HG02973 (cell line): ENCODE results near the gene SETBP1.
A peak's percentile ranks its signal among the peaks of the same experiment; 100 is the strongest.

Experiments
- ATAC-seq: cut with Tn5 transposase; IDR thresholded peaks from one replicate; pipeline ENCODE4 v1.9.1; 2021; ENCODE audit warnings: moderate library complexity; ENCODE audit not compliant: unreplicated experiment

Gene SETBP1

DNA sequence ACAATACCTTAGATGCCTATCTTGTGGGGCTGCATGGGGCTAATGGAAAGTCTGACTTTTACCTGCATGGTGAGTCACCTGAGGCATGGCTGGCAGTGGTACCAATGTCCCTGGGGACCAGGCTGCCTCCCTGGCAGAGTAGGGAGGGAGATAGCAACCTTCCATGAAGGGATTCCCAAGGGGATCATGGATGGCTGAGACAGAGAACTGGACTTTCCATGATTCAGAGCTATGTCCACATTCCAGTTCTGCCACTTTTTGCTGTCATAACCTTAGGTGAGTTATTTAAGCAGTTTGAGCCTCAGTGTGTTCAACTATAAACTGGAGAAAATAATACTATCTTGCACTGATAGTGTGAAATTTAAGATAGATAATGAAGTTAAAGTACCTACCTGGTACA is 178.6 kb downstream of the SETBP1 start:
- no peak for ATAC-seq

DNA sequence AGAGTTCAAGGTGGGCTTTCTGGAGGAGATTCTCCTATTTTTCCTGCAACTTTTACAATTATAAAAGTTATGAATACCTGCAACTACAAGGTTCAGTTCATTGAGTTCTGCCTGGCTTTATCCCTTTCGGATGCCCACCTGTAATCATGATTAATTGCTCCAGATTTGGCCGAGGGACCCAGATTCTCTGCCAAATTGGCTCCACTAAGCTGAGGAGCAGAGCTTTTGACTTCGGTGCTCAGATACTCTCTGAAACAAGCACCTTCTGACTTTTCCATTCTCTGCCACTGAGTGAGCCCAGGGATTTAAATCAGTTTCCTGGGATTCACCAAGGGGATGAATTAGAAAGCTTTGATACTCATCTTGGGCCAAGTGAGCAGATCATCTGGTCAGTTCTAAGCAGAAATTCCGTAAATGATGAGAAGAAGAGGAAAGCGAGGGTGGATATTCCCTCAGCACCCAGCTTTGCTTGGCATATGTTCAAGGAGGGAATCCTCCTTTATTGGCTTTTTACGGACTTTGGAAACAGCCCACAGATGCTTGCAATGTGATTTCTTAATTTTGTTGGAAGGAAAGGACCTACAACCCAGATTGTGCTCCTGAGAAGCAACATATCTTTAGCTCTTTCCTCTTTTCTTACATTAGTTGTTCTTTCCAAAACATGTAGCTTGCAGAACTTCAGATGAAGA is 179.2 kb downstream of the SETBP1 start:
- ATAC-seq = no peak

DNA sequence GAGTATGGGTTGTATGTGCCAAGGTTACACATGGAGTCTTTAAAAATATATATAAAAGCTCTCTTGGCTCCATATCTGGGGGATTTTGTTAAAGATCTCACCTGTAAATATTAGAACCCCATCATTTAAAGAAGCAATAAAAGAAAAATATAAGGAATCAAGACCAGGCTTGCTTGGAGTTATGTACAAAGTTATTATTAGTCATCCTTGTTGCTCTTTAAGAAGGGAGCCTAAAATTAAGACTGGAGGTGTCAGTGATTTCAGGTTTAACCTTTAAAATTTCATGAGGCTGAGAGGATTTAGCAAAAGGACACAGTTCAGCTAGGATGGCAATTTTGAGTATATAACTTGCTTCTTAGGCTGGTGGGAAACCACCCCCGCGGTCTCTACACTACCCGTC is 181.4 kb downstream of the SETBP1 start:
- ATAC-seq = no peak

DNA sequence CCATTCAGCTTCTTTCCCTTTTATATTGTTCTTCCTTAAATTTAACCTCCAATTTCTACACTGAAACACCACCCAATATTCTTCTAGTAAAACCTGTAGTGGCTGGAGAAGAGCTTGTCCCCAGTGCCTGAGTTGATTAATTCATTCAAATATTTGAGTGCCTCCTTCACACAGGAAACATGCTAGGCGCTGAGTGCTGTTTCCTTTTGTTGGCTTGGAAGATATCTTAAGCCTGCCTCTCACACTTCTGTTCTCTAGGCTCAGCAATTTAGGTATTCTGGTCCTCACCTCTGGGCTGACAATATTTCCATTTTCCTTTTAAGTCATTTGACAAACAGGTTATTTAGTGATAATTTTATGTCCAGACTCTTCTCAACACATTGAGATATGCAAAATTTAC is 185.4 kb downstream of the SETBP1 start:
- ATAC-seq = no peak

DNA sequence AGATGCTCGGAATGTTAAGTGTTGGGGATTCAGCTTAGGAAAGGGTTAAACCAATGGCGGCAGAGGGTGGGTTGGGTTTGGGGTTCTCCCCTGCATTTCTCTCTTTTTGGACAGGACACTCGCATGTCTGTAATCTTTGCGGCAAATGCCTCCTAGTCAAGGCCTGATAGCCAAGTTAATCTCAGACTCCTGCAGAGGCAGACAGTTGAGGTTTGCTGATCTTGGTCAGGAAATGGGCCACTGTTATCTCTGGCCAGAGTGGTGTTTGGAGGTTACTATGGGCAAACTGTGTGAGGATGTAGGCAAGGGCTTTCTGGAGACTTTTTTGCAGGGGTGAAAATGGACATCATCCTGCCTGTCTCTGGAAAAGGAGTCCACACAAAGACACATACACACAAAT is 188.8 kb downstream of the SETBP1 start:
- ATAC-seq = no peak

DNA sequence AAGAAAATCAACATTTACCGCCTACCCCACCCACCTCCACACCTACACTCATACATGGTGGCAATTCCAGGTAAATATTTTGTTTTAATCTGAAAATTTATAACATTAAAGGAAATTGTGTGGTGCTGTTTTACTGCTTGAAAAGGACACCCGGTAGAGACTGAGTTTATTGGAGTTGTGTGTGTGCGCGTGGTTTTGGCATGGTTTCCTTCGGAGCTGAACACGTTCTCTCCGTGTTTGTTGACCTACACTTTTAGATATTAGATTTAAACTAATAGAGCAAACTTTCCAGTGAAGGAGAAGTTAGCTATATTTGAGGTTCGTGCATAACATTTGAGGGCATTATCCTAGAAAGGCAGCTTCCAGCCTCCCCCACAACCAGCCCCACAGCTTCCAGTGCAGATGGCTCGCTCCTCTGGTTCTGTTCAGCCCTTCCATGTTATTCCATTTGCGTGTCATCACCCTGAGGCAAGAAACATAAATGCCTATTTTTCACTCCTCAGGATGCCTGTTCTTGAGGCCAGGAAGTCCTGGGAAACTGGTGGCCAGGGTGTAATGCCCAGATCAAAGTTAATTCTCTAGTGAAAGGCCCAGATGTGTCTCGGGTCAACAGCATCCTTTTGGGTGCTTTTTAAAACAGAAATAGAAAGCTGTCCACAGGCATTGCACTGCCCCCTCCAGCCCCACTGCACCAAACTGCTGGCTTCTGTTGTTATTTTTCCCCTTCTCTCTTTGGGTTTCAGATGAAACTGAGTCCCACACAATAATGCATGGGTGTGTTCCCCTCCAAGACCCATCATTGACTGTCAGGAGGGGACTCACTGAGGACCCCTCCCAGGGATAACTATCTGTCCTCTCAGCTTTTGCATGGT is 190.2 kb downstream of the SETBP1 start:
- ATAC-seq = peak; percentile 52

DNA sequence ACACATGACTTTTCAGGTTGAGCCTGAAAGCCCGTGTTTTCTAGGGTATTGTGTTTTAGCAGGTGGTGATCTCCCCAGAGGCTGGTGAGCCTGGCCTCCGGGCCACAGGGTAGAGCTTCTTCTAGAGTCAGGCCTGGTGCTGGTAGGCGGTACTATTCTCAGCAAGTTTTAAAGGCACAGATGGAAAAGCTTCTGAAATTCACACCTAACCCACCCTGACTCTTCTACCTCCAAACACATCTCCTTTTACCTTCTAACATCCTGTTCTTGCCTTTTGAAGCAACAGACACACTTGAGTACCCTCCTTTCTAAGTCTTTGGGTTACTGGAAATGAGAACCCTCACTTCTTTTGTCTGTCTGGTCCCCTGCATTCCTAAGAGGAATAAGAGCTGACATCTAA is 191.1 kb downstream of the SETBP1 start:
- peak; percentile 63 for ATAC-seq

DNA sequence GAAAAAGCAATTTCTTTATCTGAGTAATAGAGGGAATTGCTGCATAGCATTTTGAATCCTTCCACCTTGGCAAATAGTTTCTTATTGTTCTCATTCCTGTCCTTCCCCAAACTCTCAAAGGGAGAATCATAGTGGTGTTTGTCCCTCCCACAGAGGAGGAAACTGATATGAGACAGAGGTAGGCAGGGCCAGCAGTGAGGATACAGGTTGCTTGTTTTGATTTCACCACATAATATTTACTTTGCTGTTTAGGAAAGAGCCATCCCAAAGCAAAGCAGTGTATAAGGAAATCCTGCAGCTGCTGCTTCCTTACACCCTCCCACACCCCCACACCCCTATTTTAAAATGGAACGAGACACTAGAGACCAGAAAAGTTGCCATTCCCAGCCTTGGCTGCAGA is 195.3 kb downstream of the SETBP1 start:
- no peak for ATAC-seq

DNA sequence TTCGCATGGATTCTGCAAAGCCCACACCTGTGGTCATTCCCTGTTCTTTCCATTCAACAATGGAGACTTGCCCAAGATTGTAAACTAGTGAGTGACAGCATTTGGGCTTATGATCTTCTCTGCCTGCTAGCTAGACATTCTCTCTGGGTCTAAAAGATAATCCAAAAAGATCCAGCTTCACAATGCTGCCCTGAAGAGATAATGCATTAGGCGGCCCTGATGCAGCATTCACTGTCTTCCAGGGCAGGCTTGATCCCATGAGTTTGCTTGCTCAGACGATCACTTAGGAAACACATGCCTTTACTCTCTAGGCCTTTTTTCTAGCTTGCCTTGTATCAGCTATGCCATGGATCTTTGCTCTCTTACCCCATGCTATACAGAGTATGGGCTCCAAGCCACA is 196.1 kb downstream of the SETBP1 start:
- ATAC-seq = no peak

DNA sequence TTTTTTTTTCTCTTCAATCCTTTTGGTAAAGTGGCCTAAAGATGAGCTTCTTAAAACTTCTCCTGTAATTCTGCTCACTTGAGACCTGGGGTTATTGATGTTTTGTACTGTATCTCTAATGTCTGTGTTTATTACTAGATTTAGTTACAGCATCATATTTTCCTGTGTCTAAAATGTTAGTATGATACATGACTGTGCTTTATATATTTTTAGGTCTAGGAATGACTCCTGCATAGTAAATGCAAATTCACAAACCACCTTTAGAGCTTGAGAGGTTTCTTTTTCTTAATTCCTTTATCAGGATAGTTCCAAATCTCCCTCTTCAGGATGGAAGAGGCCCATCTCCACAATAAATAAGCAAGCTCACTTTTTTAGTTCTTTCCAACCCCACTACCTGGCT is 197.6 kb downstream of the SETBP1 start:
- ATAC-seq = no peak

DNA sequence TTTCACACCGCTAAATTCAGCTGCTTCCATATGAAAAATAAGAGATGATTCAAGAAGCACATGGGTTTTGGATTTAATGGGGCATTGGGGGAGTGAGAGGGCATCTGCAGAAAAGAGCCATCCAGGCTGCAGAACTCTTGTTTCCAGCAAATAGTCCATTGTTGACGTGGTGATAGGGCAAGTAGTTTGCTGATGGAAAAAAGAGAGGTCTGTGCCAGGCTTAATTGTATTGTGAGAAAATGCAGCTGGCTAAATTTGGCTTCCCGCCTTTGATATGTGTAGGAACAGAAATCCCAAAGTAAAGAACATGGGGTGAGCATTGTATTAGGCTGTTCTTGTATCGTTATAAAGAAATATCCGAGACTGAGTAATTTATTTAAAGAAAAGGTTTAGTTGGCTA is 199.5 kb downstream of the SETBP1 start:
- ATAC-seq = no peak

DNA sequence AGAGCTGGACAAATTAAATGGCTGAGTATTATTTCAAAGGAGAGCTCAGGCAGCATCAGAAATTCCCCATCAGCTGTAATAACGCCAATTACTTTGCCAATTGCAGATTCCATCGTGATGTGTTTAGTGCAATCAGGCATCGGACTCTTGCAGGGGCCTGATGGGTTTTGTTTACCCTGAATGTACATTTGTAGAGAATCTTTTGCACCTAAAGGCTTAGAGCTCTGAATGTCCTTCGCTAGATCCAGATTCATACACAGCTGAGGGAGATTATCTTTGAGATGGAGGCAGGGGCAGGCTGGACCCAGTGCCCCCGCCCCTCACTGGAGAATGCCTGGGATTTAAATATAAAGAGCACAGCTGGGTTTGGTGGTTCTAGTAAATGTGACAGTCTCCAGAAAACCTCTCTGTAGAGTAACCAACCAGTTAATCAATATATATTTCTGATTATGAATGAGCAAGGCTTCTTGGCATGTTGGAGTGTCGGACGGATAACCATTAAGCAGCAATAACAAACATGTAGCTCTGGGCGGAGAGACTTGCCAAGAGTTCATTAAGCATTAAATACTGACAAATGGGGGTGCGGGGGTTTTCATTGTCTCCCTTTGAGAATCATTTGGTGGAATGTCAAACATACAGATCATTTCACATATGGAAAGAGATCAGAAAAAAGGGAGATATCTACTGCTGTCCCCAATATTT is 200.9 kb downstream of the SETBP1 start:
- ATAC-seq = no peak

DNA sequence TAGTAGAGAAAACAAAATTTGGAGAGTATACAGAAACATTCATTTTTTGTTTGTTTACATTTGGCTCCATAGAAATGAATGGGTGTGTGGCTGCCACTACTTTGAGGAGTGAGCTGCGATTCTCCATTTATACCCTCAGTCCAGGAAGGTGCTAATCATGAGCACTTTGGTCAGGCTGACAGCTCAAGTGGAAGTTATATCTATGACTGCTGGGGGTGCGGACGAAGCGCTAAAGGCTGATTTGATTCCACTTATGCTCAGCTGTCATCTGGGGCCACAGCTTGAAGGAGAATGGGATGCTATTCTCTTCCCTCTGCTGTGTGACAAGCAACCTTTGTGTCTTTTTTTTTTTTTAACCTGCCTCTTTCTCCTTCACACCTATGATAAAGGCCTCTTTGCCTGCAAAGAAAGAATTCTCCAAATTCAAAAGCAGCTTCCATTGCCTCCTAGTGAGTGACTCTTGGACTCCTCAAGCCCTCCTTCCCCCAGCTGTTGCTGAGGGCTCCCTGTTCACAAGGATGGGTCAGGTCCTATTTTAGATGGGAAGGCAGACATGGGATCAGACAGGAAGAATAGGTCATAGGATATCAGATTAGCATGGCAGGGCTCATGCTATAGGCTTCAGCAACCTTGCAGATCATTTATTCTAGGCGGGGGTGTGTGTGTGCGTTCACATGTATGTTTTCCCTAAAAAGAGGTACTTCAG is 201.6 kb downstream of the SETBP1 start:
- no peak for ATAC-seq

DNA sequence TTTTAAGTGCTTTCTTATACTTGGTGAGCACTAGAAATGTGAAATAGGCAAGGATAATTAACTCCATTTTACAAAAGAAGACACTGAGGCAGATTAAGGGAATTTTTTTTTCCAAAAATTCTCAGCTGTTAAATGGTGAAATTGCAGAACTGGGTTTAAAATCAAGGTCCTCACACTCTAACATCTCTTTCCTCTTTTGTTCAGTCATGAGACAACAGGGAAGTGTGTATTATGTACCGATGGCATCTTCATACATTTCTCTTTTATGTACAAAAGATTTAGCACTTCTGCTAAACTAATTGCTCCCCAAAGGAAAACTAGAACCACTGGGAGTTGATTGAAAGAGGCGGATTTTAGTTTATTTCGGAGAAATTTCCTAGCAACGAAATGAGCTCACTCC is 203.0 kb downstream of the SETBP1 start:
- no peak for ATAC-seq

DNA sequence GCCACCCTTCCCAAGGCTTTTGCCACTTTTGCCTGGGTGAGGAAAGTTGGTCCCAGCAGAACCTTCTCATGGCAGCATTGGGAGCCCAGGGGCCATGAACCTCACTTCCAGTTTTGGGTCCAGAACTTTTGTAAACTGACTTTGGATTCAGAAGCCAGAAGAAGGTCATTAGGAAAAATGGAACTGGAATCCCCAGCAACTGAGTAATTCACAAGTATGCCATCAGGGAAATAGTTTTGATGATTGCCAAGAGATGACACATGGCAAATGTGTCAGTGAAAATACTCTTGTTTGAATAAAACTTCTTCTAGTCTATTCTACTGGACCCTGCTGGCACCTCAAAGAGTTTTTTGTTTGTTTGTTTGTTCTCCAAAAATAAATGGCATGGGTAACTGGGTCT is 203.7 kb downstream of the SETBP1 start:
- ATAC-seq = no peak

DNA sequence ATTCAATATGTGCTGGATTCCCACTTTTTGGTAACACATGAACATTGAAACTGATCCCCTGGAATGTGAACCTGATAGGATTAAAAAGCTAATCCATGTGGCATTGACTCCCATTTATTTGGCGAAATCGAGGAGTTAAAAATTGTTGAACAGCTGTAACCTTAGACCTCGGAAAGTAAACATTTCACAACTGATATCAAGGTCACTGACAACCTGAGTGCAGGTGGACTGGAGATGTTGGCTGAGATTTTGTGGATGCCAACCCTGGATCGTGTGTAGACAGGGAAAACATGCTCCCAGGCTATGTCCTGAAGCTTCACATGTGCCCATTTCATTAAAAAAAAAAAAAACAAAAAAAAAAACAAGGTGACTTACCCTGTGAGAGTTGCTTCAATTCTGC is 204.8 kb downstream of the SETBP1 start:
- no peak for ATAC-seq

DNA sequence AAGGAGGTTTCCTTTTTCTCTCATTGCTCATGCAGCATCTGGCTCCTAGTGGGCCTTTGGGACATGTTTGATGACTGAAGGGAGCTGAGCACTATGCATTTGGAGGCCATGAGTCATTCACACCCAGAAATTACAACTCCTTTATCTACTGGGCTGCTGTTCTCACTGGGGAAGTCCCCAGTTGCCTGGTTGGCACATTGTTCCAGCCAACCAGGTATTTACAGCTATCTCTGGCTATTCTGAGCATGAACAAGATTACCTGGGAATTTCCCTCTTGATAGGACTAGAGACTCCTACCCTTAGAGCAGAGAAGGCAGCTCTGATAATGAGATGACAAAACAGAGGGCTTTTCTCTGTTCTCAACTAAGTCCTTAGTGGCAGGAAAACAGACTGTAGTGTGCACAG is 206.5 kb downstream of the SETBP1 start:
- peak; percentile 91 for ATAC-seq

DNA sequence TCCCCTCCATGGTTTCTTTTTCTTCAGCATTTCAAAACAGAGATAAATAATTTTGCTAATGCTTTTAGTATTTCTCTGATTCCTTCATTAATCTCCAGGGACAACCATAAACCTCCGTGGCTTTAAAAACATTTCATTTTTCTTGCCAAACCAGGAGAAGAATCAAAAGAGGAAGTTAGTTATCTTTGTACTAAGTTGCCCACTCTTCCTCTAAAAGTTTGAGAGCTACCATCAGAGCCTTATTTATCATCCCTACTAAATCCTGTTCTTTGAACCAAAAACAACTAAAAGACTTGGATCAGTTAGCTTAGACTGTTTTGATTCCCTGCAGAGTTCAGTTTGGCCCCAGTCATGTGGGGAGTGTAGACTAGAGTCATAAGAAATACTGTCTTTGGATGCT is 208.4 kb downstream of the SETBP1 start:
- ATAC-seq = no peak

DNA sequence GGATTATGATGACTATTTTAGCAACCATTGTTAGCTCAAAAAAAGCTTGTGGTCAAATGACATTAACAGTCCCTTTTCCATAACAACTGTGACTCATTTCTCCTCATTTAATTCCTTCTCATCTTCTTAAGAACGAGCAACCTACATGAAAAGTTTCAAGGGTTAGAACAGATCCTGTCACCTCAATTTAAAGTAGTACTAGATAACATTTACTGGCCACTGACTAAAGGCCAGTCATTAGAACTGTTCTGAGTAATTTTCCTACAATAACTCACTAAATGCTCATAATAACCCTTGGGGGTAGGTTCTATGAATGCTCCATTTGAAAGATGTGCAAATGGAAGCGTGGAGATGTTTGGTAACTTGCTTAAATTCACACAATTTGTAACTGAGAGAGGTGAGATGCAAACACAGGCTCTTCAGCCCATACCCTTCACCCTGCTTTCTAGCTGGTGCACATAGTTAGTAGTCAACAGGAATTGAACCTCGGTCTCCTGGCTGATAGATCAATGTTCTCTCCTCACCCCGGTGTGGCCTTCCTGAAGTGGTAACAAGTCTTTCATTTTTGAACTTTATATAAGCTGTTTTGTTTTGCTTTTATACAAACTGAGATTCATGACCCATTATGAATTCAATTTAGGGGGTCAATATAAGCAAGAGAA is 212.5 kb downstream of the SETBP1 start:
- ATAC-seq = no peak

DNA sequence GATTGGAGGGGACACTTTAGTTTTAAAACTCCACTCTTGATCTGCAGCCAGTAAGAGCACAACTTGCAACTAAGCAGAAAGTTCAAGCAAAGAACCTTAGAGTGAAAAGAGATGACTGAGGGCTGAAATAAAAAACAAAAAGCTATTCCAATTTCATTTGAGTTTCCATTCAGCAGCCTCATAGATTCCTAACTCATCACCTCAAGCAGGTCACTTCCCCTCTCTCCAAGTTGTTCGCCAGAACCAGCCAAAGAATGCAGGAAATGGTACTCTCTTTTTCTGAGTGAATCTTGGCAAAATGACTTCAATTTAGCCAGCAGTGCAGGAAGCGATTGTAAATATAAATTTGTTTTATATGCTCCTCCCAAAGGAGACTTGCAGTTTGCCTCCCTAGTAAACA is 213.3 kb downstream of the SETBP1 start:
- ATAC-seq = no peak
